AG09309 (cell line): ENCODE measurements around the gene RMND1.
"Not testable (repeated sequence)": the region's sequence is repeated elsewhere in the genome, so short reads cannot be mapped to it uniquely, and the experiment has no call there.

ENCODE experiments used
- DNase-seq: peaks from one replicate; pipeline ENCODE4 v3.0.0-alpha.2; 2010; ENCODE audit warnings: low read depth
- H3K4me3 ChIP-seq: 2 replicates; pipeline ENCODE4 v1.5.1; 2011; ENCODE audit warnings: mild to moderate bottlenecking, low read depth, low read length, moderate library complexity; ENCODE audit not compliant: control insufficient read depth
- CTCF ChIP-seq: IDR thresholded peaks from 2 replicates; pipeline ENCODE4 v1.5.1; 2011; ENCODE audit warnings: mild to moderate bottlenecking, low read depth, low read length, inconsistent platforms; ENCODE audit not compliant: insufficient read depth, control insufficient read depth; ENCODE audit errors: missing control alignments

The RMND1 gene

DNA sequence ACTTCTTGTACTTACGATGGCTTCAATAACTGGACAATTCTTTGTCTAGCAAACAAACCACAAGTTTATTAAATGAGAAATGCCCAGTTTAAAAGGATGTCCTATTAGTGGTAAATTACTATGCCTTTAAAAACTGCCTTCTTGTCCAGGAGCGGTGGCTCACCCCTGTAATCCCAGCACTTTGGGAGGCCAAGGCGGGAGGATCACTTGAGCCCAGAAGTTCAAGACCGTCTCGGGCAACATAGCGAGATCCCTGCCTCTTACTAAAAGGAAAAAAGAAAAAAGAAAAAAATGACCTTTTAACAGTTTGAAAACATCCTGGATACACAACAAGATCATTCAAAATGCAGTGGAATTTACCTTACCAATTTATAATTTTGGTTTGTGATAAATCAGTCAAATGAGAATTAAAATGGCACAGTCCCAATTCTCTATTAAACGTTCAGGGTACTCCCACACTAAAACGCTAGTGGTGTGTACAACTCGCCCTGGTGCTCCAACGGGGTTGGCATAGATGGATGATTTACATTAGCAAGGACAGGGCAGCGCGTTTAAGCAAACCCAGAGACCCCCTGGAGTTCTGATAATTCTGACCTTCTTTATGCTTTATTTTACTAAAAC lies 62.8 kb downstream of the RMND1 start:
- peak overlapping the region; percentile 58 for H3K4me3 ChIP-seq
- no peak for DNase-seq
- no peak for TF ChIP-seq CTCF

GRCh38 chr6:151388236-151388635 lies 63.7 kb downstream of the RMND1 start:
- DNase-seq, result no peak
- no peak for TF ChIP-seq CTCF

DNA sequence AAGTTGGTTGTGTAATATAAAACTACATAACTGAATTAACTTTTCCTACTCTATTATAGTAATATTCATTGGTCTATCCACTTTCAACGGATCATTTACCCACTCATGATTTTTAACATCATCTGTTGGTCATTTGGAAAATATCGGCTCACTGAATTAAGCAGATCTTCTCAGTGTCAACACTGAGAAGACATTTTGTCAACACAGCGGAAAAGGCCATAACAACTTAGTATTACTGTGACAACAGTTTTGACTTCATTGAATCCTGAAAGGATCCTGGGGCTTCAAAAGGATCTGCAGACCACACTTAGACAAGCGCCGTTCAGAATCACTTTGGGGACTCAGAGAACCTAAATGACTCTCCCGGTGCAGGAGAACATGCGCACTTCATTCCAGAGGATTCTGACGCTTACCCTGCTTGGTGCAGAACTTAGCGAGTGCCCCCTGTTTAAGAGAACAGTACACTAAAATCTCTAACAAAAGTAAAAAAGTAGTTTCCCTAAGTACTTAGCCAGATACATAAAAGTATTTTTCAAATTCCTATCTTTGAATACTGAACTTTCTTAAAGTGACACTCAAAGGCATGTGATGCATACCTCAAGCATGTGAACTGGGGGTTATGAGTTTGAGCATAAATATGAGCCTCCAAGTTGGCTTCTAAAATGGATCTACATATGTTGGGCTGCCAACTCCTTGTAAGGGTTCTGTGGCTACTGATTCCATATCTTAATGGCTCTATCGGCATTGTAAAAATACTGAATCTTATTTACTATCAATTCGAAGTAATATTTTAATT lies 64.6 kb downstream of the RMND1 start:
- no peak for TF ChIP-seq CTCF
- no peak for DNase-seq
- H3K4me3 ChIP-seq, result no peak overlapping the region

More at GRCh38 chr6:151388236-151388635, 63.7 kb downstream of the RMND1 start:
- no peak overlapping the region for H3K4me3 ChIP-seq

DNA sequence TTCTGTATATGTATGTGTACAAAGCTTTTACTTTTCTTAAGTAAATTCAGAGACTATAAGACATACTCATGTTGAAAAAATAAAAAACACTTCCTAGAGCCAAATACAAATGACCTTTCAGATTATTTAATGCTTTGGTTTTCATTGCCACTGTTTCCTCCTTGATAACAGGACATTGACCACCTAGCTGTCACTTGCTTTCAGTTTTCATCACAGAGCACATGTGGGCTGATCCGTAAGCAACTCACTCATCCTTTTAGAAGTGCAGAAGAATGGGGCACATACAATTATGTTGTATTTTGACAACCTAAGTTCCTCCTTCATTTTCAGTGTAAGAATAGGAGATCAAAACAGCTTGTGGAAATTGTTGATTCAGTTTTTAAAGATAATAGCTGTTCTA lies 66.7 kb downstream of the RMND1 start:
- TF ChIP-seq CTCF, result no peak
- no peak overlapping the region for H3K4me3 ChIP-seq
- DNase-seq, result no peak

DNA sequence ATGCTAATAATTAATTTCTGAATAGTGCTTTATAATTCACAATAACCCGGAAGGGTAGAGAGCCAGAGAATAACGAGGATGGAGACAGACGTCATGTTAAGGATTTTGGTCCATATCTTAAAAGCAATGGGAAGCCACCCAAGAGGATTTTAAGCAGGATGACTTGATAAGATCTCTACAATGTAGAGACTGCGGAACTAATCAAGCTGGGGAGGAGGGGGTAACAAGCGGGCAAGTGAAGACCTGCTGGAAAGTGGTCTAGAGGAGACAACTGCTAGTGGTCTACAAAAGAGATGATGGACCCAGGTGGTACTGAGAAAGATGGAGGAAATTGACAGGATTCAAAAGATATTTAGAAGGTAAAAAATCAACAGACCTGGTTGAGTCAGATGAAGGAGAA lies 67.8 kb downstream of the RMND1 start:
- H3K4me3 ChIP-seq, result no peak overlapping the region
- DNase-seq, result no peak
- no peak for TF ChIP-seq CTCF

- H3K4me3 ChIP-seq, DNase-seq: not testable (repeated sequence)
Measured at GRCh38 chr6:151382631-151383030, 69.3 kb downstream of the RMND1 start.

DNA sequence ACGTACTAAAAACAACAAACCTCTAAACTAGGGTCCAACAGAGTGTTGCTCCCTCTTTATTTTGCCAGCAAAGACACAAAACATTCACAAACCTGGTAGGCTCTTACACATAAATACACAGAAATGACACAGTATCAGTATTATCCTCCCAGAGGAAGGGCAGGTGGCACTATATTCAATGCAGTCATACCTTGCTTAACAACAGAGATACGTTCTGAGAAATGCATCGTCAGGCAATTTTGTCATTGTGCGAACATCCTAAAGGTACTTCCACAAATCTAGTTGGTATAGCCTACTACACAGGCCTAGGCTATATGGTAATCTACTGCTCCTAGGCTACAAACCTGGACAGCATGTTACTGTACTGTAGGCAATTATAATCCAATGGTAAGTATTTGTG lies 70.2 kb downstream of the RMND1 start:
- DNase-seq, result no peak
- H3K4me3 ChIP-seq, result no peak overlapping the region
- TF ChIP-seq CTCF, result no peak
